Measurements from ENCODE around the gene SNPH.

DNA sequence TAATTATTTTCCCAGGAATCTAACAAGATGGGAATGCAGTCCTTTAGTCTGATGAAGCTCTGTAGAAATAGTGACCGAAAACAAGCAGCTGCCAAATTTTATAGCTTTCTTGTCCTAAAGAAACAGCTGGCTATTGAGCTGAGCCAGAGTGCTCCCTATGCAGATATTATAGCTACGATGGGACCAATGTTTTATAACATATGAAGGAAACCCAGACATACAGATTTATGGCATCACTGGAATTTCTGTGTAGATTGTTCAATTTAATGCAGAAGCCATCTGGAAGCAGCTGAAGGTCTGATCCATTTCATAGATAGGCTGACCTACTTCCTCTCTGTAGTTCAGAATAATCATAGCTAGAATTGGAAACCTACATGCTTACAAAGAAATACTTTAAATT is 11.8 kb upstream of the SNPH start:
- TF ChIP-seq ZBTB20 (tag by site-specific recombination; IDR thresholded peaks at IDR 0.05) (no peak), ZNF23 (tag by site-specific recombination; IDR thresholded peaks at IDR 0.05; ENCODE audit: borderline replicate concordance) (no peak), ZNF155 (tag by site-specific recombination; IDR thresholded peaks at IDR 0.05) (no peak), YY1 (tag by site-specific recombination; IDR thresholded peaks at IDR 0.05) (no peak), IKZF3 (tag by site-specific recombination; IDR thresholded peaks at IDR 0.05) (no peak), KLF16 (tag by site-specific recombination; IDR thresholded peaks at IDR 0.05) (no peak), ZNF830 (tag by site-specific recombination; IDR thresholded peaks at IDR 0.05; ENCODE audit: low read depth) (no peak), CTCF (tag by site-specific recombination; IDR thresholded peaks at IDR 0.05) (no peak), ZNF274 (IDR thresholded peaks at IDR 0.05; ENCODE audit: low read length) (no peak), ZNF274 (tag by site-specific recombination; IDR thresholded peaks at IDR 0.05; ENCODE audit: borderline replicate concordance) (no peak), ZNF792 (tag by site-specific recombination; IDR thresholded peaks at IDR 0.05) (no peak), ZNF24 (tag by site-specific recombination; IDR thresholded peaks at IDR 0.05) (no peak)
